Amniotic epithelial cell (primary cell): ENCODE data around the gene TEX47.
A peak's percentile ranks its signal among the peaks of the same experiment; 100 is the strongest.

Source experiments
- DNase-seq: peaks from one replicate; pipeline ENCODE4 v3.0.0-alpha.2; 2010; ENCODE audit warnings: low read depth

Gene TEX47

DNA sequence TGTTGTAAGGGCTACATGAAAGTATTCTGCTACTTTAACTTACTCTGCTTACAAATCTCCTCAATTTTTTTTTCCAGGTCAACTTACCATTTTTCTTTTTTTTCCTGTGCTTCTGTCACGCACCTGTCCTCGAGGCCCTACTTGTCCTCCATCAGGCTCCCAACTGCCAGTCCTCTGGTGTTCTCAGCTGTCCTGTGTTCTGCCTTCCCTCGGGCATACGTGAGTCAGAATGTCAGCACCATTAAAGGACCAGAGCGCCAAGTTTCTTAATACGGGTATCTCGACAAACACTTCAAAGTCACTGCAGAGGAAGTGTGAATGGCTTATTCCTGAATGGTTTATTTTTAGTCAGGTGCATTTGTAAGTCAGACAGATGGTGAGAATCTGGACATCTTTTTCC, at the start of gene TEX47:
TEX47 (minus strand) TSS at position 185 of the 400 bp plus-strand sequence. CDS start 795 bp downstream, outside the sequence.
- no peak for DNase-seq

DNA sequence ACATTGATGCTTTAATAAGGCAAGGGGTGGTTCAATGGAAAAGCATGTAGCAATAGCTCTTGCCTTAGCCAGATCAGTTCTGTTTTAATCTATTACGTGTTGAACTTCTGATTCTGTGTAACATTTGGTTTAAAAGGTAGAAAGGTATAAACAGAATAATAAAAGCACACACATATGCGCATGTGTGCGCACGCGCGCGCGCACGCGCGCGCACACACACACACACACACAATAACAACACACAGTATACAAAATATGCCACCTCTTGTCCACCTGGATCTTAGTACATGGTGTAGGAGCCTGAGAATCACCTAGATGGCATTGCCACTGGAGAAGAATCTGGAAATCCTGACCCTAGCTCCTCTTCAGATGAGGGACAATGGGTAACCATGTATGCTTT, 49.6 kb upstream of the TEX47 start:
- no peak for DNase-seq

- DNase-seq: no peak
These were observed 46.7 kb upstream of the TEX47 start for GRCh38 chr7:88842201-88842600.

DNA sequence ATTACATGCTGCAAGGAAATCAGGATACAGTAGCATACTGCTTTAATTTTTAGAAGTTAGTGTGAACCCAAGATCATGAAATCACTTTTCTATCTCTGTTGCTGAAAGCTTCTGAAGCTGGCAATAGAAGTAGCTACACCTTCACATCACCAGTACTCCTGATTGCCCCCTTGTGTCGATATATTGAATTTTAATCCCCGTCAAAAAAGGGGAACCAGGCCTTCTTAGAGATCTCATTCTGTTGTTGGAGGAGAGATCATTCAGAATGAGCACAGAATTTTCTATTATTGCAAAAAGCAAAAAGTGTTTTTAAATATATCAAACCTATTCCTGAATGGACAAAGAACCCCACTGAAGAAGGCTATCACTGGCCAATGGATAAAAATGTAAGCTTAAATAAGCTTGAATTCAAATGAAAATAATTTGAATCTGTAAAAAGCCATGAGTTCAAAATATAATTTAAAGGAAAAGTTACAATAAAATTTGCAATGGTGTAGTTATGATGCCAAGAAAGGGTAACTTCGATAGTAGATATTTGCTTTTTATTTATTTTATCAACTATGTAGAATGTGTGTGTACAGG, 39.7 kb upstream of the TEX47 start:
- DNase-seq: no peak

DNA sequence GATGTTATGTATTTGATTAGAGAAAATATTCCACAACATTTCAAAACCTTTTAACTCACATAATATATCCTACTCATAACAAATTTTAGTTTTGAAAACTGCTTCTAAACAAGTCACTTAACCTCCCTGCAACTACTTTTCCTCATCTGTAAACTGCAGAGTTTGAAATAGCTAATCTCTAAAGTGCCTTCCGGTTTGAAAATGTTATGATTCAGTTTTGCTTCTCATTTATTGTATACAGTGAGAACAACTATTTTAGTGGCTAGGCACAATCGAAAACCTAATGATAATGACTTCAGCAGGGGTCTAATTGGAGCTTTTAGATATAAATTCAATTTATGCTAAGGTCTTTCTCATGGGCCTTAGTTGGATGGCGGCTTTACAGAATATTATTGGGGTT, 30.7 kb upstream of the TEX47 start:
- DNase-seq: no peak

DNA sequence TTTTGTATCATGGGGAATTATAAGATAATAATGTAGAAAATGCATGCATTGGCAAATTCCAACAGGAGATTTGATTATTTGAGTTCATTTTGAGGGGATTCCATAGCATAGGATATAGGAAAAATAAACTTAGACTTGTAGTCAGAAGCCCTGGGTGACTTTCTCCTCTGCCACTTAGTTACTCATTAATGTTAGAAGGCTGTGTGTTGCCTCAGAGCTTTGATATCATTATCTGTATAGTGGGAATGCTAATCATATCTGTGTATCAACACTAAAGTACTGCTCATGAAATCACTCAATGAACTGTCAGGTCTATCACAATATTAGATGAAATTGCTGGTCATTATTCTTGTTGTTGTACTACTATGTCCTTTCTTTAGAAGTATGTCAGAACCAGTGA, 23.0 kb upstream of the TEX47 start:
- no peak for DNase-seq

GRCh38 chr7:88806280-88807037, 10.9 kb upstream of the TEX47 start:
- DNase-seq: no peak

DNA sequence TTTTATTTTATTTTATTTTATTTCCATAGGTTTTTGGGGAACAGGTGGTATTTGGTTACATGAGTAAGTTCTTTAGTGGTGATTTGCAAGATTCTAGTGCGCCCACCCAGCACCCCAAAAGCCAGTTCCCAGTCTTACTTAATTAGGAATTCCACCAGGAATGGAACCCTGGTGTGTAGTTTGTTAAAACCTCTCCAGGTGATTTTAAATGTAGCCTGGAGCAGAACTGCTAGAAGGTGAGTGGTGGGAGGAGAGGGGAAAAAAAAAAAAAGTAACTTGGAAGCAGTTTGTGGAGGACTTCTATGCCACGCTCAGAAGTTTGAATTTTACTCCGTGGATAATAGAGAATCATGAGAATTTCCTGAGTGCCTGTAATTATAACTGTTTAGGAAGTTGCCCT, 5.5 kb upstream of the TEX47 start:
- DNase-seq: no peak

GRCh38 chr7:88792361-88792760, 3.2 kb downstream of the TEX47 start:
- no peak for DNase-seq

- no peak for DNase-seq
These were observed 3.6 kb downstream of the TEX47 start for GRCh38 chr7:88791891-88792290.

DNA sequence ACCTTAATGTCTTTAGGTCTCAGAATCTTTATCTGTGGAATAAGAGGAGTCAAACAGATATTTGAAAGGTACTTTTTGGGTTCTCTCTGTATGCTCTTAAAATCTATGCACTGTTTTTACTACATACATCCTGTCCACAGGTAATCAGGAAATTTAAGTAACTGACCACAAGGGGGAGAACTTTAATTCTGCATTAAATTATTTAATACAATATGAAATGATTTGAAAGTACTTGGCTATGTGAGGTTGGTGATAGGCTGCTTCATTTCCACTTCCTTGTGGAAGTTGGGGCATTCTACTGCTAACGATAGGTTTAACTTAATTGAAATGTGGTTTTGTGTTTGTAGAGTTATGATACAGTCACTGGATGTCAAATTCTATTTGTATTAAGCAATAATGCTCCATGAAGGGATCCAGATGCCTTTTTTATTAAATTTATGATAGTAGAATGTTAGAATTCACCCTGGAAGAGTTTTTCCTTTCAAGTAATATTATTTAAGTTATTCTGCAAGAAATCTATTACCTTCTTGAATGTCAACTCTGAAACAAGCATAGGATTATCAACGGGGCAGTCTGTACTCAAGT, 6.0 kb downstream of the TEX47 start:
- peak; percentile 1 for DNase-seq

DNA sequence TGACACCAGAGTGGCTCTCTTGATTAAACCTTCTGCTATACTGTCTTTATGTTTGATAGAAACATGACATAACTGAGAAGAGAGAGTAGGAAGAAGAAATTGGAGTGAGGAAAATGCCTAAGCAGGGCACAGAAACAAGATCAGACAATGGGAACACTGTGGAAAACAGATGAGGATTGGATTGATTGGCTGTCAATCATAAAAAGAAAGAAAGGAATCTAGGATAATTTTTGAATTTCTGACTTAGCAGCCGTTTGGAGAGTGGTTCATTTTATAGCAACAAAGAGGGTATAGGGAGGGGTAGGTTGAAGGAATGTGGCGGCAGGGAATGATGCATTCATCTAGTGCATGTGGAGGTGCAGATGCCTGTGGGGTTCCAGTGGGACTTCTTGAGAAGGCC, 7.8 kb downstream of the TEX47 start:
- no peak for DNase-seq

- no peak for DNase-seq
These were observed 19.7 kb downstream of the TEX47 start for GRCh38 chr7:88775838-88776237.

- DNase-seq: no peak
These were observed 22.8 kb downstream of the TEX47 start for GRCh38 chr7:88772776-88773175.

DNA sequence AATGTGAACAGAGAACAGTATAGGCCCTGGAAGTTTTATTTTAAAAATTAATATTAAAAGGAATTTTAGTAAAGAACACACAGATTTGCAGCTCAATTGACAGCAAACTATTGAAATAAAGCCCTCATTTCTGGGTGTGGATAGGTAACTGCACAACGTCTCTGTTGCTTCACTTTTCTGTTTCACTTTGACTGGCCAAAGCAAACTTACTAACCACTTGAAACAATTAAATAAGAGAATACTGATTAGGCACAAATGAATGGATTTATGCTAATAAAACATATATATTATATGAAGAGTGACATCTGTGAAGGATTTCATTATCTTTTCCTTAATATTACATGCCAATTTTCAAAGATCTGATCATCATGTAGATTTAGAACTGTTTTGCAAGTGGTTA, 24.1 kb downstream of the TEX47 start:
- DNase-seq: no peak

DNA sequence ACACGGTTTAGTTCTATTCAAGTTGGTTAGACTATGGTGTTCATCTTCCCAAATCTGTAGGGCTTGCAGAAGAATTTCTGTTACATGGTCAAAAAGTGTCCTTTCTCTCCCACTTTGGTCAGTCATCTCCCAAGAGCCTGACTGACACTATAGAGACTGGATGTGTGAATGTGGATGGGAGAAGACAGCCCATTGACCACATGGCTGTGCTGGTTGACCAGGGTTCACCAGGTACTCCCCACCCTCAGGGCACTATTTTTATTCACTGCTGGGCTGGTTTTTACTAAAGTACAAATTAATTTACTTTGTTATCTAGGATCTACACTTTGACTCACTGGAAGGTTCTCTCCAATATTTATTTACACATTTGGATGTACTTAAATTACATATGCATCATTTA, 33.8 kb downstream of the TEX47 start:
- no peak for DNase-seq

DNA sequence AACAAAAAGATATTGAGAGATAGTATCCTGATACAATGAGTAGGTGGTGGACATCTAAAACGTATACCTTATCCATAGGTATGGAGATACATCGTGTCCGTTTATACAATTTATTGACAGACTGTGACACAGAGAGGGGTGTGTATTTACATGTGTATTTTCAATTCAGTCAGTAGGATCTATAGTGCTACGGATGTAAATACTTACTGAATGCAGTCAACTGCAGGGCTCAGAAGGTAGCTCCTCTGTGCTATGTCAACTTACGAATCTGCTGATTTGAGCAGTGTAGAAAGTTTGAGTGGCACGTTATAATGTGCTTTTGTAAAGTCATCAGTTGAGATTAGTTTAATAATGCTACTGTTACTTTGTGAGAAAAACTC, 35.4 kb downstream of the TEX47 start:
- DNase-seq: no peak

DNA sequence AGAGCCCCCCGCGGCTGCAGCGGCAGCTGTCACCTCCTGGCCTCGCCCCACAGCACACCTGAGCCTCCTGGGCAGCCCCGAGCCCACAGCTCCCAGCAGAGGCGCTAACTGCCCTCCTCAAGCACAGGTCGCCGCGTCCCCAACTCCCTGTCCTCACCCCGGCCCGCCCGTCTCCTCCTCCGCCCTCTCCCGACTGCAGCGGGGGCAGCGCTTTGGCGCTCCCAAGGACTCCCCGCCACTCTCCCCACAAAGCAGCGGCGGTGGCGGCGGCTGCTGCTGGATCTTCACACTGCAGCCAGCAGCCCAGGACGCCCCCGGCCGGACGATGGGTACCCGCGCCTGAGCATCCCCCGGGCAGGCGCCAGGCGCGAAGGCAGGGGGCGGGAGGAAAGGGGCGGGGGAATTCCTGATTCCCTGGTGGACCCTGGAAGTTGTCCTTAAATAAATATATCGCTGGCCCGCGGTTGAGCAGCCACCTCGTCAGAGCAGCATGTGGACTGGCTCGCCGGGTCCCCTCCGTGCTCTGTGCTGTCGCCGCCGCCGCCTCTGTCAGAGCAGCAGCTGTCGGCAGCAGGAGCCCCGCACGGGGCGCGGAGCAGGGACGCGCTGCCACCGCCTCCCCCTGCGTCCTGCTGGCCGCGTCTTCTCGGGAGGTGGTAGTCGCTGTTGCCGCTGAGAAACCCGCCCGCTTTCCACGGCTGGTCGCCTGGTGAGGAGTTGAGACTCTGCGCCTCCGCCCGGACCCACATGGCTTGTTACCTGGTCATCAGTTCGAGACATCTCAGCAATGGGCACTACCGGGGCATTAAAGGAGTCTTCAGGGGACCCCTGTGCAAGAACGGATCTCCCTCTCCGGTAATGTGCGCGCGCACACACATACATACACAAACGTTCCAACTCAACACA, 36.1 kb downstream of the TEX47 start, which contains the start of gene ZNF804B:
ZNF804B (plus strand) TSS at position 471 of the 906 bp plus-strand sequence; CDS start at position 748, 277 bp downstream.
- no peak for DNase-seq

DNA sequence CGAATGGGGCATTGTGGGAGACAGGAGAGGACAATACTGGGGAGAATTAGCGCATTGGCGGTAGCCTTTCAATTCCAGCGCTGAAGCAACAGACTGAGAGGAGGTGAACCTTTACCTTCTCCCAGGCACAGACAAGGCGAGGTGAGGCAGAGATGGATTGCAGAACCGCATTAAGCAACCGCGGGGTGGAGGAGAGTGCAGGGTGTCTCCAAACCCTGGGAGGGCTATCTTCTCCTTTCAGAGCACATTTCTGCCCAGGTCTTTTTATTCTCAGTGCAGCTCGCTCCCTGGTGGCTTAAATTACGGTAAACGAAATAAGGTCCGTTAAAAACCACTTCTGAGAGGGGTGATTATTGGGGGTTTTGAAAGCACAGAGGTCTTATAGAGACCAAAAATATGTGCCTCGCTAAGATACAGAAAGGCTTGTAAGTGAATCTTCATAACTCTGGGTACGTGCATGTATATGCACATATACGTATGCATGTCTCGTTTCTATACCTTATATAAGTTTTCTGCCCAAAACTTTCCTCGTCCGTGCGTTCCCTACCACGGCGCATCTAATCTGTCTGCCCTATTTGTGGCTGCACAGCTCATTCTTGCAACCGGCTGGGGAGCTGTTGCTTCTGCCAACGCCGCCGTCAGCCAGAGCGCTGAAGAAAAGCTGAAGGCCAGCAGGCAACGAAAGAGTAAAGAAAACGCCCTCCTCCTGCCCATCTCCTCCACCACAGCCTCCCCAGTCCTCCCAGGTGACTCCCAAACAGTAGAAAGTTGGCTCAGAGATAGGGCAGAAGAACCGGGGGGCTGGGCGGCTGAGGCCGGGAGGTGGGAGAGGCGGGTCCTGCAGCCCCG, 36.9 kb downstream of the TEX47 start:
- no peak for DNase-seq

DNA sequence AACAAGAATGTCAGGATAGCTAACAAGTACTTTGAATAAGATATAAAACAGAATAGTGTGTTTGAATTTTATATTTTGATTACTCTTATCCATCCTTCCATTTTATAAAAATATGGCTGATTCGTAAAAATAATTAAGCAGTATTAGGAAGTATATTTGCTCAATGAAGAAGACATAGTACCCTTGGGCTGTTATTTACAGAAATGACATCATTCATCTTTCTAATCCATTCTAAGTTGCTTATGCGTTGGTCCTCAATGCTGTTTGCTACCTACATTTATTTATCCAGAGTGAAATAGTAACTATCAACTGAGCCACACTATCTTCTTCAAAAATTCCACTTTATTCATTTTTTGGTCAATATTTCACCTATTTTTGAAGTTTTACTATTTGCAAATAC, 38.2 kb downstream of the TEX47 start:
- no peak for DNase-seq

- DNase-seq: no peak
These were observed 38.7 kb downstream of the TEX47 start for GRCh38 chr7:88756802-88757201.

GRCh38 chr7:88746126-88746525, 49.4 kb downstream of the TEX47 start:
- no peak for DNase-seq
